HG03095 (cell line): ENCODE measurements around the gene HTR3E.

Experiments used
- ATAC-seq: cut with Tn5 transposase; IDR thresholded peaks from one replicate; pipeline ENCODE4 v1.9.1; 2021; ENCODE audit warnings: moderate library complexity; ENCODE audit not compliant: unreplicated experiment

HTR3E gene

DNA sequence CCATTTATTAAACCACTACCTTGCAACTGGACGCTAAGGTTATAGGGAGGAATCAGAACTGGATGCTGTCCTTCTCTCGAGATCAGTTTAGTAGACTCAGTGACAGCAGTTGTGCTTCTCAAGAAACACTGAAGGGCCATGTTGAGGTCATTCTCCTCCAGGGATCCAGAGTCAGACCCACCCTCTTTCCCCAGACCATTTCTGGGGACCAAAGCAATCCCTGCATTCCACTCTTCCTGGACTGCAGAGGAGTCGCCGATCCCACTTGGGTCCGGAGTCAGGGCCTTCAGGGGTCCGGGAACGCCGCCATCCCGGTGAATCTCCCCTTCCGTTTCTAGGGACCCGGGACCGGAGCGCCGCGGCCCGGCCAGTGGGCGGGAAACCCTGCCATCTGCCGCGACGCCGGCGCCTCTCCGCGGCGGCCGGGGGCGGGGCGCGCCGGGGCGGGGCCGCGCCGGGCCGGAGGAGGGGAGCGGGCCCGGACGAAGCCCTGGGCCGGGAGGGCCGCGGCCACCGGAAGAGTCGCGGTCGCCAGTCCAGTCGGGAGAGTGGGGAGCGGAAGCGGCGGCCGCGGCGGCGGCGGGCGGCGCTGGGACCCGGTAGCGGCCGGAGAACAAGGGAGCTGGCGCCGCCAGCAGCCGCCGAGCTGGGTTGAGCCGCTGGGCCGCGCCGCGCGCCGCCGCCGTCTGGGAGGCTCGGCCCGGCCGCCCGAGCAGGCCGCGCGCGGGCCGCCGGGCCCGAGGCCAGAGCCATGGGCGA lies 58.2 kb downstream of the HTR3E start, which contains the start of gene DVL3:
DVL3 (plus strand) TSS at position 493 of the 759 bp plus-strand sequence; CDS start at position 752, 259 bp downstream.
- ATAC-seq = peak; percentile 80

DNA sequence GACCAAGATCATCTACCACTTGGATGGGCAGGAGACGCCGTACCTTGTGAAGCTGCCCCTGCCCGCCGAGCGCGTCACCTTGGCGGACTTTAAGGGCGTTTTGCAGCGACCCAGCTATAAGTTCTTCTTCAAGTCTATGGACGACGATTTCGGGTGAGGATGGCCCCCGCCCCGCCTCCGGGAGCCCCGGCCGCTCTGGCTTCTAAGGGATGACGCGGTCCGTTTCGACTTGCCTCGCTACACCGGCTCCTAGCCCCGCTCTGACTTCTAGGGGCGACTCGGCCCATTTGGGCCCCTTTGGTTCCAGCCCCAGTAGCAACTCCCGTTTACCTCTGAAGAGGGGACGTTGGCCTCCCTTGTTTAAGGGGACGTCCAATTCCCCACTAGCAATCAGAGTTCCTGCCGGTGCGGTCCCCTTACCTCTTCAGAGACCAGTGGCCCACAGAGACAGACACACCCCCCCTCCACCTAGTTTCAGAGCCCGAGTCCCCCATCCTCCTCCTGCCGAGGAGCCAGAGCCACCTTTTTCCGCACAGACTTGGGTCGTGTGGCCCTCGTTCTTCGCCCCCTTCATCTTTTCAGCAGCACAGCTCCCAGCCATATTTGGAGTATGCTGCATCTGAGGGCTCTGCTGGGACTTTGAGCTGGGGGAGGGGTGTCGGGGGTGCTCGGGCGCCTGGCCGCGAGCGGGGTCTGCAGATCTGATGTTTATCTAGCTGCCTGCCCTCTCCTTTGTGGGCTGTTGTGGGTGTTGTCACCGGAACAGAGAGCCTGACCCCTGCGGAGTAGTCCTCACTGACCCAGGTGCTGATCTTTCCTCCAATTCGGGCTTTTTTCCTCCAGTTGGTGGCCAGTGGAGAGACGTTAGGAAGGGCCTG lies 59.0 kb downstream of the HTR3E start:
- ATAC-seq = peak; percentile 31

DNA sequence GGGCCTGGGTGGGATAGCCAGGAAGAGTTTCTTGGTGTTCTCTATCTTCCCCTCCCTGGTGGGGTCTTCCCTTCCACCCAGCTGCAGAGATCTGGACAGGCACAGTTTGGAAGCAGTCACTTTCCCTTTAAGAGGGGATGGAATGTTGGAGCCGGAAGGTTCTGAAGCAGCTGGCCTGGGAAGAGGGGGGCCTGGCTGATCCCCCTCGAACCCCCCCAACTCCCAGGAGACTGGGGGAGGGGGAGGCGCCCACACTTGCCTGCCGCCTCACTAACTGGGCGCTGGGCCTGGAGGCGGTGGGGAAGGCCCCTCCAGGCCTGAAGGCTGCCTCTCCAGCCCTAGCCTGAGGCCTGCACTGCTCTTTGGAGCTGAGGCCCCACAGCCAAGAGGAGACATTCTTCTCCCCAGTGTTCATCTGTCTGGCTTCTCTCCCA lies 59.7 kb downstream of the HTR3E start:
- ATAC-seq = no peak
